Posterior cingulate gyrus (tissue), 11 donors: ENCODE data around the gene DNAH8.

Source experiments
- DNase-seq, 10 donors: peaks; one replicate each; pipeline versions ENCODE4 v3.0.0 to v3.0.0-alpha.2; 2020 to 2021; ENCODE audit warnings: mixed read lengths in 3 of 10
- intact Hi-C: fragments of 100-400 bp; cut with DNase I; formaldehyde crosslinking; loops from one replicate; pipeline ENCODE4 v1.15.1; 2023

The DNAH8 gene

GRCh38 chr6:39077882-39078594 is 362.9 kb downstream of the DNAH8 start:
- intact Hi-C loops, result no loop called here
- DNase-seq, result peak in 1 of 10 donors; percentile 62

GRCh38 chr6:39078695-39079094 is 363.6 kb downstream of the DNAH8 start:
- intact Hi-C loops, result no loop called here
- no peak for DNase-seq

- DNase-seq, result no peak
- intact Hi-C loops, result no loop called here
Measured at GRCh38 chr6:39079197-39080125, 364.4 kb downstream of the DNAH8 start.
